ENCODE results near the gene PARP14. TPM values are rescaled to one million over a fixed set of nuclear protein-coding genes. Genes with fewer than 3 reads are reported as not detected.

Gene PARP14
- total and polyA plus RNA-seq, 10 of the 15 experiments (the other 5 are each of a cell fraction or from before 2014, with no cell fraction given), result 21.6 to 189 (median 92.7) TPM

DNA sequence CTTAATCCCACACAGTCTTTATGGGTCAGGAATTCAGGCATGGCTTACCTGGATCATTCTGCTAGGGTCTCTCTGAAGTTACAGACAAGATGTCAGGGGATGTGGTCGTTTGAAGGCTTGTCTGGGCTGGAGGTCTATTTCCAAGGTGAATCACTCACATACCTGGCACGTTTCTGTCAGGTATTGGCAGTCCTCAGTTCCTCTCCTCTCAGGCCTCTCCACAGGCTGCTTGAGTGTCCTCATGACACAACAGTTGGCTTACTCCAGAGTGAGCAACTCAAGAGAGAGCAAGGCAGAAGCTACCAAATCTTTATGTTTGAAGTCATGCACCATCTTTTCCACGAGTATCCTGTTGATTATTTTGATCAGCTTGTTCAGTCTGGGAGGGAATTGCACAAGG is 43.9 kb upstream of the PARP14 start:
- H3K9me3 ChIP-seq (replicated peaks; ENCODE audit: control insufficient read depth, insufficient read depth, low read length), result no peaks in the 10 kb centered on the region
- no peak overlapping the region for H3K4me3 ChIP-seq
- ATAC-seq (no peak), DNase-seq (ENCODE audit: low read depth, low spot score) (no peak), FAIRE-seq (no peak)
- no peak overlapping the region for H3K4me2 ChIP-seq (ENCODE audit: control insufficient read depth, insufficient read depth)
- in situ Hi-C loops (cut with MboI) (no loop called here), intact Hi-C loops (cut with micrococcal nuclease; ENCODE audit: unreplicated experiment) (no loop called here)
- H3K9ac ChIP-seq (ENCODE audit: control insufficient read depth, insufficient read depth, low read length), result no peak overlapping the region
- ChIA-PET CTCF (interaction anchor here (0.6 kb wide), 1 partner anchor 37 kb away, joined by 3 read pairs; no protein-coding TSS in a partner anchor), POLR2A (no interaction called here), SMC1A (ENCODE audit: uncharacterized antibody, unreplicated experiment) (interaction anchor here (0.6 to 2.2 kb wide), 5 partner anchors 9 to 535 kb away, joined by 3 to 9 read pairs (median 3); no protein-coding TSS in a partner anchor), RAD21 (ENCODE audit: unreplicated experiment) (no interaction called here)
- H3K27me3 ChIP-seq (replicated peaks in 1 of 2; ENCODE audit: control insufficient read depth in 2 of 2, insufficient read depth in 2 of 2, low read length in 1 of 2), result no peaks in the 10 kb centered on the region
- H3K36me3 ChIP-seq (ENCODE audit: control insufficient read depth in 2 of 2, insufficient read depth in 2 of 2, low read length in 1 of 2), result no peaks in the 10 kb centered on the region; a peak in 2 of 4 replicates
- H3K79me2 ChIP-seq (ENCODE audit: control insufficient read depth, insufficient read depth, low read length), result no peaks in the 10 kb centered on the region
- no peaks in the 10 kb centered on the region for H3K4me1 ChIP-seq (ENCODE audit: control insufficient read depth, insufficient read depth, low read length)
- BruUV-seq (replicated peaks), result no TSS peak
- 47% methylated on average over 3 of the region's 3 CpGs for WGBS (ENCODE audit: insufficient coverage, insufficient replicate concordance, low lambda C conversion rate, missing lambda C conversion rate)
- H3K27ac ChIP-seq (ENCODE audit: control insufficient read depth, insufficient read depth), result no peak overlapping the region
- no peaks in the 10 kb centered on the region for H4K20me1 ChIP-seq (ENCODE audit: control insufficient read depth, insufficient read depth)
- TF ChIP-seq, protein P1, sequence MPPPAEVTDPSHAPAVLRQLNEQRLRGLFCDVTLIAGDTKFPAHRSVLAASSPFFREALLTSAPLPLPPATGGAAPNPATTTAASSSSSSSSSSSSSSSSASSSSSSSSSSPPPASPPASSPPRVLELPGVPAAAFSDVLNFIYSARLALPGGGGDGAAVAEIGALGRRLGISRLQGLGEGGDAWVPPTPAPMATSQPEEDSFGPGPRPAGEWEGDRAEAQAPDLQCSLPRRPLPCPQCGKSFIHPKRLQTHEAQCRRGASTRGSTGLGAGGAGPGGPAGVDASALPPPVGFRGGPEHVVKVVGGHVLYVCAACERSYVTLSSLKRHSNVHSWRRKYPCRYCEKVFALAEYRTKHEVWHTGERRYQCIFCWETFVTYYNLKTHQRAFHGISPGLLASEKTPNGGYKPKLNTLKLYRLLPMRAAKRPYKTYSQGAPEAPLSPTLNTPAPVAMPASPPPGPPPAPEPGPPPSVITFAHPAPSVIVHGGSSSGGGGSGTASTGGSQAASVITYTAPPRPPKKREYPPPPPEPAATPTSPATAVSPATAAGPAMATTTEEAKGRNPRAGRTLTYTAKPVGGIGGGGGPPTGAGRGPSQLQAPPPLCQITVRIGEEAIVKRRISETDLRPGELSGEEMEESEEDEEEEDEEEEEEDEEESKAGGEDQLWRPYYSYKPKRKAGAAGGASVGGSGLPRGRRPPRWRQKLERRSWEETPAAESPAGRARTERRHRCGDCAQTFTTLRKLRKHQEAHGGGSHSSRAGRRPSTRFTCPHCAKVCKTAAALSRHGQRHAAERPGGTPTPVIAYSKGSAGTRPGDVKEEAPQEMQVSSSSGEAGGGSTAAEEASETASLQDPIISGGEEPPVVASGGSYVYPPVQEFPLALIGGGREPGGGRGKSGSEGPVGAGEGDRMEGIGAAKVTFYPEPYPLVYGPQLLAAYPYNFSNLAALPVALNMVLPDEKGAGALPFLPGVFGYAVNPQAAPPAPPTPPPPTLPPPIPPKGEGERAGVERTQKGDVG (CRISPR knock-in tag; IDR thresholded peaks at IDR 0.05), result no peak
- TF ChIP-seq SRF (IDR thresholded peaks at IDR 0.05; ENCODE audit: low read depth in 2 of 2, low read length in 2 of 2) (no peak), IKZF2 (IDR thresholded peaks at IDR 0.05) (no peak), SPI1 (IDR thresholded peaks at IDR 0.05; ENCODE audit: borderline replicate concordance, insufficient read depth, low read depth, low read length) (no peak), ASH2L (IDR thresholded peaks at IDR 0.05; ENCODE audit: borderline replicate concordance, low read depth) (no peak), CREB1 (IDR thresholded peaks at IDR 0.05; ENCODE audit: low read depth) (no peak), MYC (IDR thresholded peaks at IDR 0.05; ENCODE audit: insufficient read depth, insufficient read length, insufficient replicate concordance, low read length, severe bottlenecking) (no peak), CBX3 (IDR thresholded peaks at IDR 0.05; ENCODE audit: borderline replicate concordance, low read depth) (no peak), EP300 (IDR thresholded peaks at IDR 0.05; ENCODE audit: borderline replicate concordance in 1 of 2, control insufficient read depth in 1 of 2, low read depth in 2 of 2, low read length in 2 of 2) (no peak), TCF7 (IDR thresholded peaks at IDR 0.05; ENCODE audit: borderline replicate concordance) (no peak), POU2F2 (IDR thresholded peaks at IDR 0.05; ENCODE audit: borderline replicate concordance, low read depth, low read length) (no peak), BACH1 (IDR thresholded peaks at IDR 0.05; ENCODE audit: borderline replicate concordance) (no peak), TCF12 (IDR thresholded peaks at IDR 0.05; ENCODE audit: low read depth, low read length) (no peak), MTA2 (IDR thresholded peaks at IDR 0.05; ENCODE audit: low read depth) (no peak), PML (IDR thresholded peaks at IDR 0.05; ENCODE audit: low read length) (no peak)
- TF ChIP-seq, protein P2, sequence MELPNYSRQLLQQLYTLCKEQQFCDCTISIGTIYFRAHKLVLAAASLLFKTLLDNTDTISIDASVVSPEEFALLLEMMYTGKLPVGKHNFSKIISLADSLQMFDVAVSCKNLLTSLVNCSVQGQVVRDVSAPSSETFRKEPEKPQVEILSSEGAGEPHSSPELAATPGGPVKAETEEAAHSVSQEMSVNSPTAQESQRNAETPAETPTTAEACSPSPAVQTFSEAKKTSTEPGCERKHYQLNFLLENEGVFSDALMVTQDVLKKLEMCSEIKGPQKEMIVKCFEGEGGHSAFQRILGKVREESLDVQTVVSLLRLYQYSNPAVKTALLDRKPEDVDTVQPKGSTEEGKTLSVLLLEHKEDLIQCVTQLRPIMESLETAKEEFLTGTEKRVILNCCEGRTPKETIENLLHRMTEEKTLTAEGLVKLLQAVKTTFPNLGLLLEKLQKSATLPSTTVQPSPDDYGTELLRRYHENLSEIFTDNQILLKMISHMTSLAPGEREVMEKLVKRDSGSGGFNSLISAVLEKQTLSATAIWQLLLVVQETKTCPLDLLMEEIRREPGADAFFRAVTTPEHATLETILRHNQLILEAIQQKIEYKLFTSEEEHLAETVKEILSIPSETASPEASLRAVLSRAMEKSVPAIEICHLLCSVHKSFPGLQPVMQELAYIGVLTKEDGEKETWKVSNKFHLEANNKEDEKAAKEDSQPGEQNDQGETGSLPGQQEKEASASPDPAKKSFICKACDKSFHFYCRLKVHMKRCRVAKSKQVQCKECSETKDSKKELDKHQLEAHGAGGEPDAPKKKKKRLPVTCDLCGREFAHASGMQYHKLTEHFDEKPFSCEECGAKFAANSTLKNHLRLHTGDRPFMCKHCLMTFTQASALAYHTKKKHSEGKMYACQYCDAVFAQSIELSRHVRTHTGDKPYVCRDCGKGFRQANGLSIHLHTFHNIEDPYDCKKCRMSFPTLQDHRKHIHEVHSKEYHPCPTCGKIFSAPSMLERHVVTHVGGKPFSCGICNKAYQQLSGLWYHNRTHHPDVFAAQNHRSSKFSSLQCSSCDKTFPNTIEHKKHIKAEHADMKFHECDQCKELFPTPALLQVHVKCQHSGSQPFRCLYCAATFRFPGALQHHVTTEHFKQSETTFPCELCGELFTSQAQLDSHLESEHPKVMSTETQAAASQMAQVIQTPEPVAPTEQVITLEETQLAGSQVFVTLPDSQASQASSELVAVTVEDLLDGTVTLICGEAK (IDR thresholded peaks at IDR 0.05; ENCODE audit: borderline replicate concordance), result no peak
- H2AFZ ChIP-seq (ENCODE audit: control insufficient read depth, low read depth, low read length), result no peak overlapping the region

Data from GM12878 (cell line).